BJ (cell line): ENCODE data around the gene SHC4. TPM values are rescaled to one million over a fixed set of nuclear protein-coding genes. Genes with fewer than 3 reads are reported as not detected.

ENCODE experiments used
- CTCF ChIA-PET: fragments of 350-600 bp; formaldehyde crosslinking; extraction: SDS; loops from one replicate; lab custom pipeline; 2021; ENCODE audit warnings: antibody characterized with exemption, inconsistent platforms; lab: Yijun Ruan, JAX
- POLR2A ChIA-PET: fragments of 300-600 bp; sonication (Branson Sonifier 250); formaldehyde crosslinking; extraction: SDS; loops from one replicate; lab custom pipeline; 2021; ENCODE audit warnings: antibody characterized with exemption; lab: Charles Lee
- DNase-seq: peaks from one replicate; pipeline ENCODE4 v3.0.0-alpha.2; 2011; ENCODE audit warnings: low read depth
- H3K27me3 ChIP-seq: 2 replicates; pipeline ENCODE4 v1.6.0; 2011; ENCODE audit warnings: low read length; ENCODE audit not compliant: control insufficient read depth, insufficient read depth
- H3K36me3 ChIP-seq: 2 replicates; pipeline ENCODE4 v1.5.1; 2011; ENCODE audit warnings: low read length; ENCODE audit not compliant: control insufficient read depth, insufficient read depth
- H3K4me3 ChIP-seq: 2 replicates; pipeline ENCODE4 v1.5.1; 2011; ENCODE audit warnings: low read depth, mild to moderate bottlenecking, control low read depth, low read length
- polyA plus RNA-seq: library from polyadenylated mRNA; depleted of rRNA; stranded (reverse); fragments of >200 nt; gene quantifications from 2 replicates; pipeline ENCODE4 v1.2.3, GENCODE V29; 2011
- TF ChIP-seq, protein P1 (sequence below): IDR thresholded peaks from 2 replicates; pipeline ENCODE4 v1.5.1; 2011; ENCODE audit warnings: low read depth, mild to moderate bottlenecking, control low read depth, inconsistent platforms, low read length, moderate library complexity; ENCODE audit not compliant: insufficient read depth

SHC4 gene
- polyA plus RNA-seq, 1 experiment: 0.74 TPM

DNA sequence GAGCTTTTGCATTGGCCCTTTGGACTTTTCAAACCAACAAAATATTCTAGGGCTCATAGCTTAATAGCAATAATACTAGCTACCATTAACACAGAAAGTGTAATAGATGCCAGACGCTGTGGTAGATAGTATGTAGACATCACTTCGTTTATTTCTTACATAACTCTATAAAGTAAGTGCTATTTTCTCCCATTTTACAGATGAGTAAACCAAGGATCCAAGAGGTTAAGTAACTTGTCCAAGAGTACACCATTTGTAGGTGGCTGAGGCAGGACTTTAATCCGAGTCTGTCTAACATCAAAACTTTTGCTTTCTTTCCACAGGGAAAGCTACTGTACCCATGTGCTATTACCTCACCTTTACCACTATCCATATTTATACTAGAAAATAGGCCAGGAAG is 73.8 kb downstream of the SHC4 start:
- TF ChIP-seq, protein P1, sequence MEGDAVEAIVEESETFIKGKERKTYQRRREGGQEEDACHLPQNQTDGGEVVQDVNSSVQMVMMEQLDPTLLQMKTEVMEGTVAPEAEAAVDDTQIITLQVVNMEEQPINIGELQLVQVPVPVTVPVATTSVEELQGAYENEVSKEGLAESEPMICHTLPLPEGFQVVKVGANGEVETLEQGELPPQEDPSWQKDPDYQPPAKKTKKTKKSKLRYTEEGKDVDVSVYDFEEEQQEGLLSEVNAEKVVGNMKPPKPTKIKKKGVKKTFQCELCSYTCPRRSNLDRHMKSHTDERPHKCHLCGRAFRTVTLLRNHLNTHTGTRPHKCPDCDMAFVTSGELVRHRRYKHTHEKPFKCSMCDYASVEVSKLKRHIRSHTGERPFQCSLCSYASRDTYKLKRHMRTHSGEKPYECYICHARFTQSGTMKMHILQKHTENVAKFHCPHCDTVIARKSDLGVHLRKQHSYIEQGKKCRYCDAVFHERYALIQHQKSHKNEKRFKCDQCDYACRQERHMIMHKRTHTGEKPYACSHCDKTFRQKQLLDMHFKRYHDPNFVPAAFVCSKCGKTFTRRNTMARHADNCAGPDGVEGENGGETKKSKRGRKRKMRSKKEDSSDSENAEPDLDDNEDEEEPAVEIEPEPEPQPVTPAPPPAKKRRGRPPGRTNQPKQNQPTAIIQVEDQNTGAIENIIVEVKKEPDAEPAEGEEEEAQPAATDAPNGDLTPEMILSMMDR: no peak
- ChIA-PET POLR2A (no interaction called here), CTCF (interaction anchor here (0.9 to 2.2 kb wide), 5 partner anchors 9 to 76 kb away, joined by 3 to 9 read pairs (median 3); partner anchors contain the start of gene SHC4)
- H3K36me3 ChIP-seq: no peaks in the 10 kb centered on the region
- no peak overlapping the region for H3K4me3 ChIP-seq
- no peaks in the 10 kb centered on the region for H3K27me3 ChIP-seq
- no peak for DNase-seq

DNA sequence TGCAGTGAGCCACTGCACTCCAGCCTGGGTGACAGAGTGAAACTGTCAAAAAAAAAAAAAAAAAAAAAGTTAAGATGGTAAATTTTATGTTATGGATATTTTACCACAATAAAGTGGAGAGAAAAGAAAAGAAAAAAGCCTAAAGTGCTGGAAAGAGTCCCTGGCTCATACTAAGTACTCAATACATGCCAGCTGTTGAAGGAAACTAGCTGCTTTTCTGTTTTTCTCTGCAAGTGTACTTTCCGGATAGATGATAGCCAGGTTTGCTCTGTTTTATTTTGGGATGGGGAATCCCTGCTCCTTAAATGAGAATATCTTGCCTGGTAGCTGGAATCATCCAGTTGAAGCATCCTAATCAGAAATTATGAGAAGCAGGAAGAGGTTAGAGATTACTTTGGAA is 74.9 kb downstream of the SHC4 start:
- no peaks in the 10 kb centered on the region for H3K27me3 ChIP-seq
- ChIA-PET POLR2A (interaction anchor here (1.3 kb wide), 1 partner anchor 11 kb away, joined by 7 read pairs; the partner anchor contains the start of gene EID1), CTCF (interaction anchor here (0.9 to 2.2 kb wide), 3 partner anchors 10 to 87 kb away, joined by 3 to 9 read pairs (median 9); no protein-coding TSS in a partner anchor)
- H3K36me3 ChIP-seq: no peaks in the 10 kb centered on the region
- H3K4me3 ChIP-seq: no peak overlapping the region
- TF ChIP-seq, protein P1: no peak
- no peak for DNase-seq

DNA sequence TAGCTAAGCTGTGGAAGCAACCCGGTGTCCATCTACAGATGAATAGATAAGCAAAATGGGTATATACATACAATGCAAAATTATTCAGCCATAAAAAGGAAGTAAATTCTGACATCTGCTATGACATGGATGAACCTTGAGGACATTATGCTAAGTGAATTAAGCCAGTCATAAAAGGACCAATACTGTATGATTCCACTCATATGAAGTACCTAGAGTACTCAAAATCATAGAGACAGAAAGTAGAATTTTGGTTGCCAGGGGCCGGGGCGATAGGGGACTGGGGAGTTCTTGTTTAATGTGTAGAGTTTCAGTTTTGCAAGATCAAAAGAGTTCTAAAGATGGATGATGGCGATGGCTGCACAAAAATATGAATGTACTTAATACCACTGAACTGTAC is 75.5 kb downstream of the SHC4 start:
- Histone ChIP-seq H3K36me3 (no peaks in the 10 kb centered on the region), H3K4me3 (no peak overlapping the region), H3K27me3 (no peaks in the 10 kb centered on the region)
- no peak for DNase-seq
- POLR2A ChIA-PET: no interaction called here
- CTCF ChIA-PET: interaction anchor here (2.2 kb wide), 1 partner anchor 88 kb away, joined by 9 read pairs; no protein-coding TSS in a partner anchor
- TF ChIP-seq, protein P1: no peak

DNA sequence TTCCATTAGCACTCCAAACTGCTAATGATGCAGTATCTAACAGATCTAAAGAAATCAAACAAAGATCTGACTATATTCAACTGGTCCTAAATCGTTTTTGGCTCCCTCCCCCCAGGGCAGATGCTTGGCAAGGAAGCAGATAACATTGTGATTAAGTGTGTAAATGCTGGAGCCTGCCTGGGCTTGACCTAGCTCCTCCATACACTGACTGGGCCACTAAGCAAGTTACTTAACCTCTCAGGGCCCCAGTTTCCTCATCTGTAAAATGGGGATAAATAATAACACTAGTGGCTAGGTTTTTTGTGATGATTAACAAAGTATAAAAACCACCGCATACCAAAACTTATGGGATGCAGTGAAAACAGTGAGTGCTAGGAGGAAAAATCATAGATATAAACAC is 76.6 kb downstream of the SHC4 start:
- ChIA-PET CTCF (interaction anchor here (2.2 kb wide), 1 partner anchor 89 kb away, joined by 9 read pairs; no protein-coding TSS in a partner anchor), POLR2A (no interaction called here)
- DNase-seq: no peak
- no peak overlapping the region for H3K4me3 ChIP-seq
- H3K36me3 ChIP-seq: no peaks in the 10 kb centered on the region
- TF ChIP-seq, protein P1: no peak
- no peaks in the 10 kb centered on the region for H3K27me3 ChIP-seq

DNA sequence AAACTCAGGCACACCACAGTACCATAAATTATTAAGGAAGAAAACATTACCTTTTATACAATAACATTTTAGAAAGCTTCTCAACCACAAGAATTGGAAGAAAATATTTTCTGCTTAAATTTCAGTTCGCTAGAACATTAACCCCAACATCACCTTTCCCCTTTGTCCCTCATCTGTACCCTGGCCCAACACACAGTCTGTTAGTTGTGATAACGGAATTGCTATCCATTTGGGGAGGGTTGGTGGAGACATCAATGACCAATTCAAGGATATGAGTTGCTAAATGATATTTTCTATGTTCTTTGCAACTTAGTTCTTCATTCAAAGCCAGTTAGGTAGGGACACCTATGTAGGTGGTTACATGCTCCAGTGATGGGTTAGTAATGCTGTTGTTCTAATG is 80.0 kb downstream of the SHC4 start:
- POLR2A ChIA-PET: no interaction called here
- CTCF ChIA-PET: interaction anchor here (0.6 kb wide), 1 partner anchor 13 kb away, joined by 4 read pairs; no protein-coding TSS in a partner anchor

More for the DNA sequence above, 80.0 kb downstream of the SHC4 start:
- no peak for DNase-seq
- TF ChIP-seq, protein P1: no peak
- H3K27me3 ChIP-seq: no peaks in the 10 kb centered on the region
- no peaks in the 10 kb centered on the region for H3K36me3 ChIP-seq
- no peak overlapping the region for H3K4me3 ChIP-seq
